HUES6 (cell line): ENCODE data around the gene NCR3LG1.

Experiments
- H3K27ac ChIP-seq: 2 replicates; pipeline ENCODE4 v1.7.0; 2013; ENCODE audit warnings: low read depth, mild to moderate bottlenecking, low read length, inconsistent platforms
- H3K27me3 ChIP-seq: 2 replicates; pipeline ENCODE4 v1.6.1; 2013; ENCODE audit warnings: low read length; ENCODE audit not compliant: control insufficient read depth, insufficient read depth
- H3K36me3 ChIP-seq: 2 replicates; pipeline ENCODE4 v1.6.1; 2013; ENCODE audit warnings: low read length; ENCODE audit not compliant: control insufficient read depth, insufficient read depth
- H3K4me1 ChIP-seq: 2 replicates; pipeline ENCODE4 v1.6.1; 2013; ENCODE audit warnings: low read length; ENCODE audit not compliant: control insufficient read depth, insufficient read depth
- H3K4me3 ChIP-seq: 2 replicates; pipeline ENCODE4 v1.5.1; 2013; ENCODE audit warnings: low read depth, low read length
- H3K9ac ChIP-seq: one replicate; pipeline ENCODE4 v1.6.1; 2013; ENCODE audit warnings: mild to moderate bottlenecking, low read length
- H3K9me3 ChIP-seq: 2 replicates; pipeline ENCODE4 v1.6.1; 2013; ENCODE audit warnings: low read depth, low read length; ENCODE audit not compliant: control insufficient read depth, insufficient read depth

The NCR3LG1 gene

DNA sequence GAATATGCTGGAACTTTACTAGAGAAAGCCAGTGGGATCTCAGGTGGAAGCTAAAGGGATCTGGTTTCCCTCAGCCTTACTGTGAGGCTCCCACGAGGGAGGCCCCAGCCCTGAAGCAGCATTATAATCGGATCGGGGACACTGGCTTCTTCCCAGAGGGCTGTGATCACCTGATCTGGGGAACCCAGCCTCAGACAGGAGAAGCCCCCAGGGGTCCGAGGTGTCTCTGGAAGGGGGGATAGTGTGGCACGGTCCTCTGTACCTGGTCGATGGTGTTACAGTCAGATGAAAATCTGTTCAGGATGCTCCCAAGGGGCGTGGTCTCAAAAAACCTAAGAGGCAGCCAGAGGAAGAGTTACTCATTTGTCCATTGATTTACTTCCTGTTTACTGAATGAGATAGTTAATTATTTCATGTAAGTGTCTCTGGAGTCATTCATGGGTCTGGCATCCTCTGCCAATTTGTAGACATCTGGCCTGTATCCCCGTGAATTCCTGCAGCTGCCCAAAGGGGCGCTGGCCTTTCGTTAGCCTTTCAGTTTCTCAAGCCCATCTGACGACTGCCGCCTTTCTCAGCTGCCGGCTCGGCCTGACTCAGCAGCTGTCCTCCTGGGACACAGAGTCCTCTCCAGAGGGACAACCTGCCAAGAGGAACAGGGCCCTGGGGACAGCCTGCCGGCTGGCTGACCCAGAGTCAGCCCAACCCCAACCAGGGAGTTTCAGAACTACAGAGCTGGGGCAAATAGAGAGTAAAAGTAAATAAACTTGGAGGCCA lies 53.8 kb downstream of the NCR3LG1 start:
- no peaks in the 10 kb centered on the region for H3K36me3 ChIP-seq
- peaks cover 4% of the 10 kb centered on the region; the same call in 1 of the 2 replicates for H3K4me1 ChIP-seq
- no peaks in the 10 kb centered on the region for H3K9me3 ChIP-seq
- no peak overlapping the region for H3K4me3 ChIP-seq
- H3K27me3 ChIP-seq = no peaks in the 10 kb centered on the region
- H3K27ac ChIP-seq = no peak overlapping the region
- no peak overlapping the region for H3K9ac ChIP-seq

DNA sequence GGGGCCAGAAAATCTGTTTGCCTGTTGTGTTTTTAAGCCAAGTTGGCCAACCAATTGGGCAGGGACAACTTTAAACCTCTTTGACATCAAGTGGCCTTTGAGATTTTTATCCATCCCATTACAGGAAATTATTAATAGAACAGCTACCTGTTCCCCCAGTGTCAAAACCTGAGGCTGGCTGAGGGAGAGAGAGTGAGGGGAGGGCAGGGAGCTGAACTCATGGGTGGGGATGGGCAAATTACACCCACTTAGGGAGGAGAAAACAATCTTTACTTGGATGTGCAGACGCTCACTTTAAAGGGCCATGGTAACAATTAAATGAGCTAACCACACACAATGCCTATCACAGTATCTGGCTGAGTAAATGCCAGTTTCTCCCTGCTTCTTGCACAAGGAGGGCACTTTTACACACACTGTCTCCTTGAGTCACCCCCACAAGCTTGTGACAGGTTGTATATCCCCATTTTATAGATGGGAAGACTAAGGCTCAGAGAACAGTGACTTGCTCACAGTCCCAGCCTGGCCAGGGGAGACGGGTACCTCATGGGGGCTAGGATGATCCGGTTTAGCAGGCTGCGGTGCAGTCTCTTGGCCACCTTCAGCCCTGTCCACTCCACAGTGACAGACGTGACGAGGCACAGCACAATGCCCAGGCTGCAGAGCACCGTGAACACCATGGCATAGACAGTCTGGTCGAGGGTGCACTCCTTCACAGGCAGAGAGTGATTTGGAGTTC lies 54.6 kb downstream of the NCR3LG1 start:
- peaks cover 4% of the 10 kb centered on the region; the same call in 1 of the 2 replicates for H3K4me1 ChIP-seq
- H3K36me3 ChIP-seq = no peaks in the 10 kb centered on the region
- no peak overlapping the region for H3K4me3 ChIP-seq
- H3K27me3 ChIP-seq = no peaks in the 10 kb centered on the region
- no peak overlapping the region for H3K9ac ChIP-seq
- no peak overlapping the region for H3K27ac ChIP-seq
- H3K9me3 ChIP-seq = no peaks in the 10 kb centered on the region

GRCh38 chr11:17406818-17407149 lies 55.2 kb downstream of the NCR3LG1 start:
- H3K4me1 ChIP-seq = peaks cover 4% of the 10 kb centered on the region; the same call in 1 of the 2 replicates
- H3K27me3 ChIP-seq = no peaks in the 10 kb centered on the region
- H3K4me3 ChIP-seq = no peak overlapping the region
- no peaks in the 10 kb centered on the region for H3K9me3 ChIP-seq
- H3K36me3 ChIP-seq = no peaks in the 10 kb centered on the region
- no peak overlapping the region for H3K27ac ChIP-seq
- no peak overlapping the region for H3K9ac ChIP-seq

- peaks cover 4% of the 10 kb centered on the region; the same call in 1 of the 2 replicates for H3K4me1 ChIP-seq
- H3K4me3 ChIP-seq = no peak overlapping the region
- H3K9me3 ChIP-seq = no peaks in the 10 kb centered on the region
- H3K27me3 ChIP-seq = no peaks in the 10 kb centered on the region
- H3K27ac ChIP-seq = no peak overlapping the region
- H3K9ac ChIP-seq = no peak overlapping the region
- H3K36me3 ChIP-seq = no peaks in the 10 kb centered on the region
Measured at GRCh38 chr11:17407575-17407974, 56.0 kb downstream of the NCR3LG1 start.

GRCh38 chr11:17408026-17408425 lies 56.4 kb downstream of the NCR3LG1 start:
- H3K4me1 ChIP-seq = peaks cover 4% of the 10 kb centered on the region; the same call in 1 of the 2 replicates
- H3K4me3 ChIP-seq = no peak overlapping the region
- H3K36me3 ChIP-seq = no peaks in the 10 kb centered on the region
- no peak overlapping the region for H3K9ac ChIP-seq
- H3K9me3 ChIP-seq = no peaks in the 10 kb centered on the region
- no peak overlapping the region for H3K27ac ChIP-seq
- H3K27me3 ChIP-seq = no peaks in the 10 kb centered on the region

DNA sequence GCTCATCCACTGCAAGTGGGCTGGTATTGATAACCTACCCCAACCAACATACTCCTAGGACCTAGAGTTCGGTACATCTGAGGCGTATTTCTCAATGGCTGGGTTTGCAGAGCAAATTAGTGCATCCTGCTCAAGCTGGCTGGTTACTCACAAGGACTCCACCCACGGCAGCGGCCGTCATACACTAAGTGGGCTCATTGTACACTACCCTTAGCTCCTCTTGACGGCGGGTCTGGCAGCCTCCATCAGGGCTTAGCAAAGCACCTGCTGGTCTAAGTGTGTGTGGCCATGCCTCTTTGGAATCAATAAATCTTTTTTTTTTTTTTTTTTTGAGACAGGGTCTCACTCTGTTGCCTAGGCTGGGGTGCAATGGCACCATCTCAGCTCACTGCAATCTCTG lies 57.0 kb downstream of the NCR3LG1 start:
- Histone ChIP-seq H3K4me3 (no peak overlapping the region), H3K36me3 (no peaks in the 10 kb centered on the region), H3K9ac (no peak overlapping the region), H3K9me3 (no peaks in the 10 kb centered on the region), H3K27ac (no peak overlapping the region), H3K4me1 (peaks cover 4% of the 10 kb centered on the region; the same call in 1 of the 2 replicates), H3K27me3 (no peaks in the 10 kb centered on the region)

DNA sequence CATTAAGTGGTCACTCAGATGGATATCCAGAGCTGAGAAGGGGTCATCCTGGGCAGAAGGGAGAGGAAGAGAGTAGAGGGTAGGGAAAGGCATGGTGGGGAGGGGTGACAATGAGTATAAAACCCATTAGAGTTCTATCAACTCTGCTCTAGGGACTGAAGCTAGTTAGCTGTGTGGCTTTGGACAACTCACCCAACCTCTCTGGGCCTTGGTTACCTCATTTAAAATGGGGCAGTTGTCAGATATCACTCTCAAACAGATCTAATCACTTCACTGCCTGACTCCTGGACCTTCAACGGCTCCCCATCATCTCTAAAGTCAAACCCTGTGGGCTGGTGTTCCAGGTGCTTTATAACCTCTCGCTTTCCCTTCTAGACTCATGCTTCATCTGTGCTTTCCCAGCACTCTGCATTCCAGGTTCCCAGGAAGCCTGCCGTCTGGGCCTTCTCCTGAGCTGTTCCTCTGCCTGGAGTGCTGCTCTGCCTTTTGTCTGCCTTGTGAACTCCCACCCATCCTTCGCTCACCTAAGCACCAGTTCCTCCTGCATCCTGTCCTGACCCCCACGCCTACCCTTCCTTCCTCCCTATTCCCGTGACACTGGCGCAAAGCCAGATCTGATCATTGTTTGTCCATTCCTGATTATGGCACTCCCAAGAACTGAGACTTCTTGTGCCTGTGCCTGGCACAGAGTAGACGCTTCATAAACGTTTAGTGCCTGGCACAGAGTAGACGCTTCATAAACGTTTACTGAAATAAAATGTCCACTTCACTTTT lies 59.2 kb downstream of the NCR3LG1 start:
- H3K4me1 ChIP-seq = peaks cover 2% of the 10 kb centered on the region; the same call in 1 of the 2 replicates
- H3K36me3 ChIP-seq = no peaks in the 10 kb centered on the region
- H3K4me3 ChIP-seq = no peak overlapping the region
- no peak overlapping the region for H3K9ac ChIP-seq
- no peaks in the 10 kb centered on the region for H3K9me3 ChIP-seq
- no peaks in the 10 kb centered on the region for H3K27me3 ChIP-seq
- no peak overlapping the region for H3K27ac ChIP-seq

- Histone ChIP-seq H3K27ac (no peak overlapping the region), H3K4me3 (no peak overlapping the region), H3K27me3 (no peaks in the 10 kb centered on the region), H3K4me1 (no peaks in the 10 kb centered on the region), H3K9me3 (no peaks in the 10 kb centered on the region), H3K9ac (no peak overlapping the region), H3K36me3 (no peaks in the 10 kb centered on the region)
Measured at GRCh38 chr11:17411418-17411817, 59.8 kb downstream of the NCR3LG1 start.

GRCh38 chr11:17412488-17413180 lies 61.0 kb downstream of the NCR3LG1 start:
- Histone ChIP-seq H3K36me3 (no peaks in the 10 kb centered on the region), H3K4me1 (no peaks in the 10 kb centered on the region), H3K27me3 (no peaks in the 10 kb centered on the region), H3K27ac (no peak overlapping the region), H3K4me3 (no peak overlapping the region), H3K9me3 (no peaks in the 10 kb centered on the region), H3K9ac (no peak overlapping the region)

GRCh38 chr11:17413414-17414316 lies 62.1 kb downstream of the NCR3LG1 start:
- Histone ChIP-seq H3K9ac (no peak overlapping the region), H3K4me3 (no peak overlapping the region), H3K27ac (no peak overlapping the region), H3K9me3 (no peaks in the 10 kb centered on the region), H3K27me3 (no peaks in the 10 kb centered on the region), H3K36me3 (no peaks in the 10 kb centered on the region), H3K4me1 (peaks cover 4% of the 10 kb centered on the region; the same call in 1 of the 2 replicates)
